ENCODE data around the gene CLEC11A.

Gene CLEC11A

GRCh38 chr19:50723069-50723468, at the start of gene CLEC11A:
TSS of gene CLEC11A (plus strand) at chr19:50723364. CDS start at chr19:50723526, 162 bp downstream.
- DNase-seq (ENCODE audit: low read depth) = no peak

GRCh38 chr19:50676625-50677197, 46.5 kb upstream of the CLEC11A start:
- DNase-seq (ENCODE audit: low read depth) = no peak

- DNase-seq (ENCODE audit: low read depth) = no peak
These were observed 45.5 kb upstream of the CLEC11A start for GRCh38 chr19:50677636-50678035.

- no peak for DNase-seq (ENCODE audit: low read depth)
These were observed 44.8 kb upstream of the CLEC11A start for GRCh38 chr19:50678323-50678722.

- peak; percentile 13 for DNase-seq (ENCODE audit: low read depth)
These were observed 43.7 kb upstream of the CLEC11A start for GRCh38 chr19:50679177-50680125.

- no peak for DNase-seq (ENCODE audit: low read depth)
These were observed 36.7 kb upstream of the CLEC11A start for GRCh38 chr19:50686310-50687032.

- no peak for DNase-seq (ENCODE audit: low read depth)
These were observed 34.4 kb upstream of the CLEC11A start for GRCh38 chr19:50688766-50689165.

- no peak for DNase-seq (ENCODE audit: low read depth)
These were observed 32.7 kb upstream of the CLEC11A start for GRCh38 chr19:50690439-50690838.

GRCh38 chr19:50693064-50693975, 29.8 kb upstream of the CLEC11A start:
- no peak for DNase-seq (ENCODE audit: low read depth)

GRCh38 chr19:50694815-50695145, 28.4 kb upstream of the CLEC11A start:
- no peak for DNase-seq (ENCODE audit: low read depth)

GRCh38 chr19:50695251-50696093, 27.7 kb upstream of the CLEC11A start:
- no peak for DNase-seq (ENCODE audit: low read depth)

GRCh38 chr19:50696094-50696483, 27.1 kb upstream of the CLEC11A start:
- DNase-seq (ENCODE audit: low read depth) = no peak

GRCh38 chr19:50697414-50698124, 25.6 kb upstream of the CLEC11A start:
- DNase-seq (ENCODE audit: low read depth) = no peak

GRCh38 chr19:50701367-50701985, 21.7 kb upstream of the CLEC11A start:
- no peak for DNase-seq (ENCODE audit: low read depth)

- DNase-seq (ENCODE audit: low read depth) = no peak
These were observed 20.9 kb upstream of the CLEC11A start for GRCh38 chr19:50702158-50702870.

- no peak for DNase-seq (ENCODE audit: low read depth)
These were observed 20.0 kb upstream of the CLEC11A start for GRCh38 chr19:50702871-50703829.

- no peak for DNase-seq (ENCODE audit: low read depth)
These were observed 19.0 kb upstream of the CLEC11A start for GRCh38 chr19:50703915-50704796.
